DND-41 (cell line): Measurements from ENCODE around the gene HOXD8.

Experiments
- ATAC-seq: fragments of 200-7000 bp; cut with Tn5 transposase; 3 replicates; pipeline ENCODE4 v1.9.1; 2021; ENCODE audit warnings: low read depth; ENCODE audit not compliant: insufficient read depth
- DNase-seq: peaks from one replicate; pipeline ENCODE4 v3.0.0-alpha.2; 2020
- H2AFZ ChIP-seq: 2 replicates; pipeline ENCODE4 v1.6.0; 2012; ENCODE audit warnings: low read depth, low read length
- H3K27ac ChIP-seq: 2 replicates; pipeline ENCODE4 v1.5.1; 2012; ENCODE audit warnings: low read length, inconsistent platforms
- H3K27me3 ChIP-seq: fragments of 200-600 bp; sonication (generic); 2 replicates; pipeline ENCODE4 v1.6.0; 2012; ENCODE audit warnings: low read length, mild to moderate bottlenecking, inconsistent platforms; ENCODE audit not compliant: insufficient read depth, poor library complexity
- H3K36me3 ChIP-seq: 2 replicates; pipeline ENCODE4 v1.5.1; 2012; ENCODE audit warnings: low read length, inconsistent platforms; ENCODE audit not compliant: insufficient read depth
- H3K4me1 ChIP-seq: 2 replicates; pipeline ENCODE4 v1.5.1; 2012; ENCODE audit warnings: mild to moderate bottlenecking, low read length; ENCODE audit not compliant: insufficient read depth
- H3K4me2 ChIP-seq: 2 replicates; pipeline ENCODE4 v1.6.0; 2012; ENCODE audit warnings: mild to moderate bottlenecking, moderate library complexity, low read length, inconsistent platforms; ENCODE audit not compliant: insufficient read depth
- H3K4me3 ChIP-seq, 2 experiments: fragments of 200-600 bp in 1 of 2; shearing (Covaris generic) in 1 of 2; 2 replicates each; pipeline ENCODE4 v1.5.1; 2012 to 2016; ENCODE audit warnings: inconsistent platforms in 2 of 2, low read length in 2 of 2, mild to moderate bottlenecking in 2 of 2, low read depth in 1 of 2, moderate library complexity in 1 of 2
- H3K79me2 ChIP-seq: 2 replicates; pipeline ENCODE4 v1.6.0; 2012; ENCODE audit warnings: low read length, inconsistent platforms; ENCODE audit not compliant: insufficient read depth
- H3K9ac ChIP-seq: 2 replicates; pipeline ENCODE4 v1.6.0; 2012; ENCODE audit warnings: low read depth, mild to moderate bottlenecking, inconsistent platforms, low read length, moderate library complexity
- H3K9me3 ChIP-seq: 2 replicates; pipeline ENCODE4 v1.5.1; 2012; ENCODE audit warnings: low read length, moderate library complexity, mild to moderate bottlenecking, inconsistent platforms; ENCODE audit not compliant: insufficient read depth, severe bottlenecking
- H4K20me1 ChIP-seq: 2 replicates; pipeline ENCODE4 v1.6.0; 2012; ENCODE audit warnings: low read length; ENCODE audit not compliant: insufficient read depth
- CTCF ChIP-seq: IDR thresholded peaks from 2 replicates; pipeline ENCODE4 v1.5.1; 2012; ENCODE audit warnings: borderline replicate concordance, low read length, moderate library complexity, mild to moderate bottlenecking; ENCODE audit not compliant: poor library complexity, severe bottlenecking; ENCODE audit errors: extremely low read depth
- EZH2 ChIP-seq: IDR thresholded peaks from 3 replicates; pipeline ENCODE4 v1.6.1; 2012; ENCODE audit warnings: borderline replicate concordance, low read depth, mild to moderate bottlenecking, moderate library complexity, low read length, inconsistent platforms; ENCODE audit not compliant: severe bottlenecking

The HOXD8 gene

DNA sequence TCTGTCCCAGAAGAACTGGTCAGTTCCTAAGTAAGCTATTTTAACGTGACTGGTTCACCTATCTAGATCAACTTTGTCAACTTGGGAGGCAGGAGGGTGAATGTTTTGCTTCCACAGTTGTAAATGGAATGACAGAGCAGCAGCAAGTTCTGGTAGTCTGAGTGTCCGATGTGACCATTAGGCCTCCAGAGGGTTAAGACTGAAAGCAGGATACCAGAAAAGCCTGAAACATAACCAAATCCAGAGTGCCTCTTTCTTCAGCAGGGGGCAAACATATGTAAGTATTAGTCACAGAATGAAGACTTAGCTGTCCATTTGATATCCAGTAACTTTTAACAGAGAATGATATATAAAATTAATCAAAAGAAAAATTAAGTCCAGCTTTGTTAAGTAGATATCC, 36.8 kb downstream of the HOXD8 start:
- Histone ChIP-seq H3K9ac (no peak overlapping the region), H3K4me3 (no peak overlapping the region), H4K20me1 (no peaks in the 10 kb centered on the region), H3K4me2 (no peak overlapping the region), H2AFZ (no peak overlapping the region), H3K4me1 (no peaks in the 10 kb centered on the region), H3K9me3 (no peaks in the 10 kb centered on the region), H3K27me3 (peaks cover 3% of the 10 kb centered on the region), H3K79me2 (no peaks in the 10 kb centered on the region), H3K36me3 (no peaks in the 10 kb centered on the region), H3K27ac (no peak overlapping the region)
- DNase-seq (no peak), ATAC-seq (no peak)
- TF ChIP-seq CTCF = no peak
- TF ChIP-seq EZH2 = no peak

DNA sequence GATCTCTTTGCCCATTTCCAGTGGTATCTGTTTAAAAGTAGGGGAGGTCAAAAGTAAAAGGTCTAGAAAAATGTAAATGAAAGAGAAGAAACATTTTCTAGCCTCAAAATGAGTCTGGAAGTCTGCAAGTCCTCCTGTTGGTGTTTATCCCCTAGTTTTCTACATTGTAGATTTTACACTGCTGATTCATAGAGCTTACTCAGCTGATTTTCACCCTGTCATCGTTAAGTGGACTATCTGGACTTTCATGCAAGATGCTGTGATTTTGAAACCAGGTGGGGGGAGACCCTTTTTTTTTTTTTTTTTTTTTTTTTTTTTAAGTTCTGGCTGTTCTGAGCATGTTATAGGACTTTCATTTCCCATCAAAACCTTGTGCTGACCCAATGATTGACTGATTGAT, 37.9 kb downstream of the HOXD8 start:
- no peaks in the 10 kb centered on the region for H3K79me2 ChIP-seq
- ATAC-seq (no peak), DNase-seq (no peak)
- H3K36me3 ChIP-seq = no peaks in the 10 kb centered on the region
- no peaks in the 10 kb centered on the region for H3K9me3 ChIP-seq
- H3K4me3 ChIP-seq = no peak overlapping the region
- no peak overlapping the region for H2AFZ ChIP-seq
- H3K27me3 ChIP-seq = peaks cover 3% of the 10 kb centered on the region
- no peak overlapping the region for H3K9ac ChIP-seq
- H3K27ac ChIP-seq = no peak overlapping the region
- H3K4me2 ChIP-seq = no peak overlapping the region
- no peaks in the 10 kb centered on the region for H3K4me1 ChIP-seq
- H4K20me1 ChIP-seq = no peaks in the 10 kb centered on the region
- TF ChIP-seq CTCF (no peak), EZH2 (no peak)

DNA sequence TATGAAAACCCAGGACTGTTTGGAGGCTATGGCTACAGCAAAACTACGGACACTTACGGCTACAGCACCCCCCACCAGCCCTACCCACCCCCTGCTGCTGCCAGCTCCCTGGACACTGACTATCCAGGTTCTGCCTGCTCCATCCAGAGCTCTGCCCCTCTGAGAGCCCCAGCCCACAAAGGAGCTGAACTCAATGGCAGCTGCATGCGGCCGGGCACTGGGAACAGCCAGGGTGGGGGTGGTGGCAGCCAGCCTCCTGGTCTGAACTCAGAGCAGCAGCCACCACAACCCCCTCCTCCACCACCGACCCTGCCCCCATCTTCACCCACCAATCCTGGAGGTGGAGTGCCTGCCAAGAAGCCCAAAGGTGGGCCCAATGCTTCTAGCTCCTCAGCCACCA, 39.7 kb downstream of the HOXD8 start:
- no peaks in the 10 kb centered on the region for H3K79me2 ChIP-seq
- no peaks in the 10 kb centered on the region for H3K36me3 ChIP-seq
- no peak for TF ChIP-seq CTCF
- TF ChIP-seq EZH2 = no peak
- no peaks in the 10 kb centered on the region for H3K9me3 ChIP-seq
- no peak overlapping the region for H3K4me3 ChIP-seq
- H3K4me2 ChIP-seq = no peak overlapping the region
- H3K4me1 ChIP-seq = no peaks in the 10 kb centered on the region
- peaks cover 8% of the 10 kb centered on the region for H3K27me3 ChIP-seq
- no peak overlapping the region for H2AFZ ChIP-seq
- H3K27ac ChIP-seq = no peak overlapping the region
- no peak for ATAC-seq
- no peak for DNase-seq
- H3K9ac ChIP-seq = no peak overlapping the region
- H4K20me1 ChIP-seq = no peaks in the 10 kb centered on the region

- Histone ChIP-seq H3K4me1 (no peaks in the 10 kb centered on the region), H4K20me1 (no peaks in the 10 kb centered on the region), H3K79me2 (no peaks in the 10 kb centered on the region), H3K36me3 (no peaks in the 10 kb centered on the region), H3K27ac (no peak overlapping the region), H3K27me3 (peaks cover 12% of the 10 kb centered on the region), H2AFZ (no peak overlapping the region), H3K9ac (no peak overlapping the region), H3K4me3 (no peak overlapping the region), H3K9me3 (no peaks in the 10 kb centered on the region), H3K4me2 (no peak overlapping the region)
- no peak for TF ChIP-seq EZH2
- no peak for TF ChIP-seq CTCF
- ATAC-seq (no peak), DNase-seq (no peak)
Observed at GRCh38 chr2:176169711-176170110, 40.2 kb downstream of the HOXD8 start.
